22Rv1 (cell line): ENCODE measurements around the gene LOXL4.

Source experiments
- ZFX ChIP-seq: fragments of 450-650 bp; IDR thresholded peaks from 2 replicates; pipeline ENCODE4 v1.6.1; 2017; ENCODE audit warnings: antibody characterized with exemption, borderline replicate concordance
- TF ChIP-seq, protein P1 (sequence below): fragments of 450-650 bp; IDR thresholded peaks from 2 replicates; pipeline ENCODE4 v1.5.1; 2017; ENCODE audit warnings: mild to moderate bottlenecking

DNA sequence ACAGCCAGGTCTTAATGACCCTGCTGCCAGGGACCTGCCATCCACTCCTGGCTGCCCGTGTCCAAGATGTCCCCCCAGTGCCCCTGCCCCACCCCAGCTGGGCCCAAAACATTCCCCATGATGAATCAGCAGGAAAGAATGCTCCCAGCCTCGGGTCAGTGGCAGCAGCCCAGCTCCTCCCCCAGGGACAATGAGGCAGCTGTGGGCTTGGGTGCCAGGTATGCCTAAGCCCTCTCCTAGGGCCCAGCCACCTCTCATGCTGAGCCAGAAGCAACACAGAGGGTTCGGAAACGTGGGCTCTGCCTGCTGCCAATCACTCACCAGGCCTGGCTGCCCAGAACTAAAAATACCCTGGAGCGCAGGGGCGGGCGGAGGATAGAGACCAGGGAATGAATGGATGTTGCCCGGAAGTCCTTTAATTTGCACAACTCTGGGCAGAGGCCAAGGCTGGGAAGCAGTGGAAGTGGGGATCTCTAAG, 1.5 kb upstream of the LOXL4 start:
- TF ChIP-seq, protein P1, sequence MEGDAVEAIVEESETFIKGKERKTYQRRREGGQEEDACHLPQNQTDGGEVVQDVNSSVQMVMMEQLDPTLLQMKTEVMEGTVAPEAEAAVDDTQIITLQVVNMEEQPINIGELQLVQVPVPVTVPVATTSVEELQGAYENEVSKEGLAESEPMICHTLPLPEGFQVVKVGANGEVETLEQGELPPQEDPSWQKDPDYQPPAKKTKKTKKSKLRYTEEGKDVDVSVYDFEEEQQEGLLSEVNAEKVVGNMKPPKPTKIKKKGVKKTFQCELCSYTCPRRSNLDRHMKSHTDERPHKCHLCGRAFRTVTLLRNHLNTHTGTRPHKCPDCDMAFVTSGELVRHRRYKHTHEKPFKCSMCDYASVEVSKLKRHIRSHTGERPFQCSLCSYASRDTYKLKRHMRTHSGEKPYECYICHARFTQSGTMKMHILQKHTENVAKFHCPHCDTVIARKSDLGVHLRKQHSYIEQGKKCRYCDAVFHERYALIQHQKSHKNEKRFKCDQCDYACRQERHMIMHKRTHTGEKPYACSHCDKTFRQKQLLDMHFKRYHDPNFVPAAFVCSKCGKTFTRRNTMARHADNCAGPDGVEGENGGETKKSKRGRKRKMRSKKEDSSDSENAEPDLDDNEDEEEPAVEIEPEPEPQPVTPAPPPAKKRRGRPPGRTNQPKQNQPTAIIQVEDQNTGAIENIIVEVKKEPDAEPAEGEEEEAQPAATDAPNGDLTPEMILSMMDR: no peak
- no peak for TF ChIP-seq ZFX
